ENCODE results near the gene SLC12A2. TPM values are rescaled to one million over a fixed set of nuclear protein-coding genes. Genes with fewer than 3 reads are reported as not detected.

SLC12A2 gene
- total and polyA plus RNA-seq, 9 of the 15 experiments (the other 6 are each of a cell fraction or from before 2014, with no cell fraction given), result 5.1 to 20.3 (median 12.6) TPM

DNA sequence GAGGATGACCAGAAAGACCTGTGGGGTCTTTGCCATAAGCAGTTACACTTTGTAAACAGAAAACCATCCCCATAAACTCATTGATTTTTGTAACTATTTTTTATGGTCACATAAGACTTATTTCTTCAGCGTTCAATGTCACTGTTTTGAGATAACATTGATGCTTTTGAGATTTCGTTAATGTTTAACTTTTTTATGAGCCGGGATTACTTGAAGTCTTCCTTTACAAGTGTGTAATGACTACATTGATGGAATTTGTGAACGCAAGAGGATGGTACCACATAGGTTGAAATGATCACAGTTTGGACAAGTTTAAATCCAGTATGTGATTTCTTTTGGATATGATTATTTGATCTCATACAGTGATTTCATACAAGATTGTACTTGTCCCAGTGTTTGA, 1.8 kb downstream of the SLC12A2 start (continued):
- TF ChIP-seq, protein P1, sequence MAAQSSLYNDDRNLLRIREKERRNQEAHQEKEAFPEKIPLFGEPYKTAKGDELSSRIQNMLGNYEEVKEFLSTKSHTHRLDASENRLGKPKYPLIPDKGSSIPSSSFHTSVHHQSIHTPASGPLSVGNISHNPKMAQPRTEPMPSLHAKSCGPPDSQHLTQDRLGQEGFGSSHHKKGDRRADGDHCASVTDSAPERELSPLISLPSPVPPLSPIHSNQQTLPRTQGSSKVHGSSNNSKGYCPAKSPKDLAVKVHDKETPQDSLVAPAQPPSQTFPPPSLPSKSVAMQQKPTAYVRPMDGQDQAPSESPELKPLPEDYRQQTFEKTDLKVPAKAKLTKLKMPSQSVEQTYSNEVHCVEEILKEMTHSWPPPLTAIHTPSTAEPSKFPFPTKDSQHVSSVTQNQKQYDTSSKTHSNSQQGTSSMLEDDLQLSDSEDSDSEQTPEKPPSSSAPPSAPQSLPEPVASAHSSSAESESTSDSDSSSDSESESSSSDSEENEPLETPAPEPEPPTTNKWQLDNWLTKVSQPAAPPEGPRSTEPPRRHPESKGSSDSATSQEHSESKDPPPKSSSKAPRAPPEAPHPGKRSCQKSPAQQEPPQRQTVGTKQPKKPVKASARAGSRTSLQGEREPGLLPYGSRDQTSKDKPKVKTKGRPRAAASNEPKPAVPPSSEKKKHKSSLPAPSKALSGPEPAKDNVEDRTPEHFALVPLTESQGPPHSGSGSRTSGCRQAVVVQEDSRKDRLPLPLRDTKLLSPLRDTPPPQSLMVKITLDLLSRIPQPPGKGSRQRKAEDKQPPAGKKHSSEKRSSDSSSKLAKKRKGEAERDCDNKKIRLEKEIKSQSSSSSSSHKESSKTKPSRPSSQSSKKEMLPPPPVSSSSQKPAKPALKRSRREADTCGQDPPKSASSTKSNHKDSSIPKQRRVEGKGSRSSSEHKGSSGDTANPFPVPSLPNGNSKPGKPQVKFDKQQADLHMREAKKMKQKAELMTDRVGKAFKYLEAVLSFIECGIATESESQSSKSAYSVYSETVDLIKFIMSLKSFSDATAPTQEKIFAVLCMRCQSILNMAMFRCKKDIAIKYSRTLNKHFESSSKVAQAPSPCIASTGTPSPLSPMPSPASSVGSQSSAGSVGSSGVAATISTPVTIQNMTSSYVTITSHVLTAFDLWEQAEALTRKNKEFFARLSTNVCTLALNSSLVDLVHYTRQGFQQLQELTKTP (IDR thresholded peaks at IDR 0.05; ENCODE audit: low read depth in 1 of 2, partially characterized antibody in 2 of 2), result no peak
- TF ChIP-seq ETV5 (CRISPR knock-in tag; IDR thresholded peaks at IDR 0.05; ENCODE audit: low read depth) (no peak), NEUROD1 (IDR thresholded peaks at IDR 0.05; ENCODE audit: borderline replicate concordance, low read depth, low read length, partially characterized antibody) (no peak), RBM17 (IDR thresholded peaks at IDR 0.05; ENCODE audit: borderline replicate concordance, low read depth, low read length) (no peak), ZNF717 (CRISPR knock-in tag; IDR thresholded peaks at IDR 0.05) (no peak), YY1 (IDR thresholded peaks at IDR 0.05; ENCODE audit: borderline replicate concordance in 1 of 3, control insufficient read depth in 1 of 3, extremely low read depth in 1 of 3, insufficient read depth in 3 of 3, insufficient read length in 1 of 3, insufficient replicate concordance in 2 of 3, low read depth in 1 of 3, low read length in 2 of 3) (no peak), SMARCA4 (IDR thresholded peaks at IDR 0.05) (no peak), RUNX1 (IDR thresholded peaks at IDR 0.05; ENCODE audit: low read depth) (no peak), HDAC3 (IDR thresholded peaks at IDR 0.05; ENCODE audit: borderline replicate concordance, partially characterized antibody) (no peak), ZNF77 (CRISPR knock-in tag; IDR thresholded peaks at IDR 0.05) (no peak), HLTF (IDR thresholded peaks at IDR 0.05) (no peak), LCOR (CRISPR knock-in tag; IDR thresholded peaks at IDR 0.05) (no peak)
- TF ChIP-seq, protein P2, sequence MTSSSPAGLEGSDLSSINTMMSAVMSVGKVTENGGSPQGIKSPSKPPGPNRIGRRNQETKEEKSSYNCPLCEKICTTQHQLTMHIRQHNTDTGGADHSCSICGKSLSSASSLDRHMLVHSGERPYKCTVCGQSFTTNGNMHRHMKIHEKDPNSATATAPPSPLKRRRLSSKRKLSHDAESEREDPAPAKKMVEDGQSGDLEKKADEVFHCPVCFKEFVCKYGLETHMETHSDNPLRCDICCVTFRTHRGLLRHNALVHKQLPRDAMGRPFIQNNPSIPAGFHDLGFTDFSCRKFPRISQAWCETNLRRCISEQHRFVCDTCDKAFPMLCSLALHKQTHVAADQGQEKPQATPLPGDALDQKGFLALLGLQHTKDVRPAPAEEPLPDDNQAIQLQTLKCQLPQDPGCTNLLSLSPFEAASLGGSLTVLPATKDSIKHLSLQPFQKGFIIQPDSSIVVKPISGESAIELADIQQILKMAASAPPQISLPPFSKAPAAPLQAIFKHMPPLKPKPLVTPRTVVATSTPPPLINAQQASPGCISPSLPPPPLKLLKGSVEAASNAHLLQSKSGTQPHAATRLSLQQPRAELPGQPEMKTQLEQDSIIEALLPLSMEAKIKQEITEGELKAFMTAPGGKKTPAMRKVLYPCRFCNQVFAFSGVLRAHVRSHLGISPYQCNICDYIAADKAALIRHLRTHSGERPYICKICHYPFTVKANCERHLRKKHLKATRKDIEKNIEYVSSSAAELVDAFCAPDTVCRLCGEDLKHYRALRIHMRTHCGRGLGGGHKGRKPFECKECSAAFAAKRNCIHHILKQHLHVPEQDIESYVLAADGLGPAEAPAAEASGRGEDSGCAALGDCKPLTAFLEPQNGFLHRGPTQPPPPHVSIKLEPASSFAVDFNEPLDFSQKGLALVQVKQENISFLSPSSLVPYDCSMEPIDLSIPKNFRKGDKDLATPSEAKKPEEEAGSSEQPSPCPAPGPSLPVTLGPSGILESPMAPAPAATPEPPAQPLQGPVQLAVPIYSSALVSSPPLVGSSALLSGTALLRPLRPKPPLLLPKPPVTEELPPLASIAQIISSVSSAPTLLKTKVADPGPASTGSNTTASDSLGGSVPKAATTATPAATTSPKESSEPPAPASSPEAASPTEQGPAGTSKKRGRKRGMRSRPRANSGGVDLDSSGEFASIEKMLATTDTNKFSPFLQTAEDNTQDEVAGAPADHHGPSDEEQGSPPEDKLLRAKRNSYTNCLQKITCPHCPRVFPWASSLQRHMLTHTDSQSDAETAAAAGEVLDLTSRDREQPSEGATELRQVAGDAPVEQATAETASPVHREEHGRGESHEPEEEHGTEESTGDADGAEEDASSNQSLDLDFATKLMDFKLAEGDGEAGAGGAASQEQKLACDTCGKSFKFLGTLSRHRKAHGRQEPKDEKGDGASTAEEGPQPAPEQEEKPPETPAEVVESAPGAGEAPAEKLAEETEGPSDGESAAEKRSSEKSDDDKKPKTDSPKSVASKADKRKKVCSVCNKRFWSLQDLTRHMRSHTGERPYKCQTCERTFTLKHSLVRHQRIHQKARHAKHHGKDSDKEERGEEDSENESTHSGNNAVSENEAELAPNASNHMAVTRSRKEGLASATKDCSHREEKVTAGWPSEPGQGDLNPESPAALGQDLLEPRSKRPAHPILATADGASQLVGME (CRISPR knock-in tag; IDR thresholded peaks at IDR 0.05), result no peak
